Chondrocyte (in vitro differentiated cells): Measurements from ENCODE around the gene FAF1. TPM values are rescaled to one million over a fixed set of nuclear protein-coding genes. Genes with fewer than 3 reads are reported as not detected.

ENCODE experiments used
- DNase-seq: peaks from one replicate; pipeline ENCODE4 v3.0.0; 2021; ENCODE audit warnings: mixed read lengths, low spot score
- H3K27ac Mint-ChIP-seq: one replicate; pipeline ENCODE4 v1.8.0; 2021; ENCODE audit warnings: mild to moderate bottlenecking, moderate library complexity, mixed read lengths; ENCODE audit not compliant: unreplicated experiment
- H3K27me3 Mint-ChIP-seq: 2 replicates; pipeline ENCODE4 v1.8.0; 2021; ENCODE audit warnings: low read depth, mixed read lengths
- H3K36me3 Mint-ChIP-seq: 2 replicates; pipeline ENCODE4 v1.8.0; 2021; ENCODE audit warnings: low read depth, mixed read lengths
- H3K4me1 Mint-ChIP-seq: 2 replicates; pipeline ENCODE4 v1.8.0; 2021; ENCODE audit warnings: low read depth, mild to moderate bottlenecking, mixed read lengths
- H3K4me3 Mint-ChIP-seq: one replicate; pipeline ENCODE4 v1.8.0; 2021; ENCODE audit warnings: mild to moderate bottlenecking, moderate library complexity, mixed read lengths; ENCODE audit not compliant: unreplicated experiment
- H3K9me3 Mint-ChIP-seq: 2 replicates; pipeline ENCODE4 v1.8.0; 2021; ENCODE audit warnings: low read depth, mixed read lengths
- CTCF ChIP-seq: fragments of 200-600 bp; sonication (generic); IDR thresholded peaks from 2 replicates; pipeline ENCODE4 v1.5.0; 2021; ENCODE audit warnings: antibody characterized with exemption, mild to moderate bottlenecking, moderate library complexity
- total RNA-seq: library from RNA; stranded (reverse); gene quantifications from 3 replicates; pipeline ENCODE4 v1.2.1, GENCODE V29; 2021

The FAF1 gene
- total RNA-seq, 1 donor from 2014 or later, result 38.7 TPM

- Mint-ChIP-seq H3K4me3 (peak overlapping the region; percentile 77), H3K27me3 (peaks cover 33% of the 10 kb centered on the region), H3K4me1 (peaks cover 14% of the 10 kb centered on the region), H3K27ac (no peak overlapping the region), H3K9me3 (no peaks in the 10 kb centered on the region), H3K36me3 (peaks cover 1% of the 10 kb centered on the region)
- TF ChIP-seq CTCF, result no peak
- DNase-seq, result no peak
These were observed 16.2 kb upstream of the FAF1 start for GRCh38 chr1:50976111-50976889.

GRCh38 chr1:50975436-50975835 lies 15.4 kb upstream of the FAF1 start:
- Mint-ChIP-seq H3K27ac (no peak overlapping the region), H3K4me3 (no peak overlapping the region), H3K4me1 (peaks cover 23% of the 10 kb centered on the region), H3K9me3 (no peaks in the 10 kb centered on the region), H3K36me3 (peaks cover 1% of the 10 kb centered on the region), H3K27me3 (peaks cover 29% of the 10 kb centered on the region)
- no peak for TF ChIP-seq CTCF
- DNase-seq, result no peak

DNA sequence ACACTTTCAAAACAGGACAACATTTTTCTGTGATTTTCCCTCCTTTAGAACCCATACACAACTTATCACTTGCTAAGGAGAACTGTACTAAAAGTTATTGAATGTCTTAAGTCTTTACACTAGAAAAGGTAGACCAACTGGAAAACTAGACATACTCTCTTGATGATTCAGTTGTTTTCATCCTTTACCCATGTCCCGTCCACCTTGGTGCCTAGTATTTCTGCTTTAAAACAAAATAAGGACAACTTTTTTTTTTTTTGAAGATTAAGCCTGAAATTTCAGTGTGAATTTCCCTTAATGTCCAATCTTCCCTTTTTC lies 14.5 kb upstream of the FAF1 start:
- Mint-ChIP-seq H3K9me3 (no peaks in the 10 kb centered on the region), H3K27me3 (peaks cover 24% of the 10 kb centered on the region), H3K4me1 (peaks cover 27% of the 10 kb centered on the region), H3K36me3 (peaks cover 1% of the 10 kb centered on the region), H3K4me3 (no peak overlapping the region), H3K27ac (no peak overlapping the region)
- no peak for TF ChIP-seq CTCF
- no peak for DNase-seq

DNA sequence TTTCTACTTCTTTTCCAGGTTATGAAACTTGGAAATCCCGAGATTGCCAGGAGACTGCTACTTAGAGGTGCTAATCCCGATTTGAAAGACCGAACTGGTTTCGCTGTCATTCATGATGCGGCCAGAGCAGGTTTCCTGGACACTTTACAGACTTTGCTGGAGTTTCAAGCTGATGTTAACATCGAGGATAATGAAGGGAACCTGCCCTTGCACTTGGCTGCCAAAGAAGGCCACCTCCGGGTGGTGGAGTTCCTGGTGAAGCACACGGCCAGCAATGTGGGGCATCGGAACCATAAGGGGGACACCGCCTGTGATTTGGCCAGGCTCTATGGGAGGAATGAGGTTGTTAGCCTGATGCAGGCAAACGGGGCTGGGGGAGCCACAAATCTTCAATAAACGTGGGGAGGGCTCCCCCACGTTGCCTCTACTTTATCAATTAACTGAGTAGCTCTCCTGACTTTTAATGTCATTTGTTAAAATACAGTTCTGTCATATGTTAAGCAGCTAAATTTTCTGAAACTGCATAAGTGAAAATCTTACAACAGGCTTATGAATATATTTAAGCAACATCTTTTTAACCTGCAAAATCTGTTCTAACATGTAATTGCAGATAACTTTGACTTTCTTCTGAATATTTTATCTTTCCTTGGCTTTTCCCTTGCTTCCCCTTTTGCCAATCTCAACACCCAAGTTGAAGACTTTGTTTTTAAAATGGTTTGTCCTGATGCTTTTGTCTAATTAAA lies 14.0 kb upstream of the FAF1 start:
- H3K4me3 Mint-ChIP-seq, result no peak overlapping the region
- TF ChIP-seq CTCF, result no peak
- DNase-seq, result no peak
- peaks cover 27% of the 10 kb centered on the region for H3K4me1 Mint-ChIP-seq
- peaks cover 1% of the 10 kb centered on the region for H3K36me3 Mint-ChIP-seq
- H3K9me3 Mint-ChIP-seq, result no peaks in the 10 kb centered on the region
- H3K27me3 Mint-ChIP-seq, result peaks cover 19% of the 10 kb centered on the region
- H3K27ac Mint-ChIP-seq, result no peak overlapping the region

DNA sequence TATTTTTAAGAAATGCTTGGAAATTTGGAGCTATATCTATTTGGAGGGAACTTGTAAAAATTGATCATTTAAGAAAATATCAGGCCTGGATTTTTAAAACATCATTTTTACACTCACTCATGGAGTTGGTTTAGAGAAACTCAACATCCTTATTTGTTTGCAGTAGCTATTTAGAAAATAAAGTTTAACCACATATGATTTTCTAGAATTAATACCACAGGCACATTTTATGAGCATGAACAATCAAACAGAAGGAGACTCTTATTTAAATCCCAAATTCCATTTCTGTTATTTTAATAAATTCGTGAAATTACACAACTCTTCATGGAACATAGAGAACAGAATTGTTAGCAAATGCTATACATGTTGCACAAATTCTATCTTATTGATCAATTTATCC lies 13.2 kb upstream of the FAF1 start:
- TF ChIP-seq CTCF, result no peak
- Mint-ChIP-seq H3K4me1 (peaks cover 22% of the 10 kb centered on the region), H3K4me3 (no peak overlapping the region), H3K27me3 (peaks cover 13% of the 10 kb centered on the region), H3K9me3 (no peaks in the 10 kb centered on the region), H3K27ac (no peak overlapping the region), H3K36me3 (peaks cover 1% of the 10 kb centered on the region)
- no peak for DNase-seq
